Measurements from ENCODE around the gene ARAP3. TPM values are rescaled to one million over a fixed set of nuclear protein-coding genes. Genes with fewer than 3 reads are reported as not detected.

The ARAP3 gene
- total and polyA plus RNA-seq, 9 of the 15 experiments (the other 6 are each of a cell fraction or from before 2014, with no cell fraction given): 0.83 to 25.7 (median 6.4) TPM

GRCh38 chr5:141650851-141651727 lies 30.9 kb downstream of the ARAP3 start, which contains the start of gene FCHSD1 (continued):
- TF ChIP-seq, protein P1, sequence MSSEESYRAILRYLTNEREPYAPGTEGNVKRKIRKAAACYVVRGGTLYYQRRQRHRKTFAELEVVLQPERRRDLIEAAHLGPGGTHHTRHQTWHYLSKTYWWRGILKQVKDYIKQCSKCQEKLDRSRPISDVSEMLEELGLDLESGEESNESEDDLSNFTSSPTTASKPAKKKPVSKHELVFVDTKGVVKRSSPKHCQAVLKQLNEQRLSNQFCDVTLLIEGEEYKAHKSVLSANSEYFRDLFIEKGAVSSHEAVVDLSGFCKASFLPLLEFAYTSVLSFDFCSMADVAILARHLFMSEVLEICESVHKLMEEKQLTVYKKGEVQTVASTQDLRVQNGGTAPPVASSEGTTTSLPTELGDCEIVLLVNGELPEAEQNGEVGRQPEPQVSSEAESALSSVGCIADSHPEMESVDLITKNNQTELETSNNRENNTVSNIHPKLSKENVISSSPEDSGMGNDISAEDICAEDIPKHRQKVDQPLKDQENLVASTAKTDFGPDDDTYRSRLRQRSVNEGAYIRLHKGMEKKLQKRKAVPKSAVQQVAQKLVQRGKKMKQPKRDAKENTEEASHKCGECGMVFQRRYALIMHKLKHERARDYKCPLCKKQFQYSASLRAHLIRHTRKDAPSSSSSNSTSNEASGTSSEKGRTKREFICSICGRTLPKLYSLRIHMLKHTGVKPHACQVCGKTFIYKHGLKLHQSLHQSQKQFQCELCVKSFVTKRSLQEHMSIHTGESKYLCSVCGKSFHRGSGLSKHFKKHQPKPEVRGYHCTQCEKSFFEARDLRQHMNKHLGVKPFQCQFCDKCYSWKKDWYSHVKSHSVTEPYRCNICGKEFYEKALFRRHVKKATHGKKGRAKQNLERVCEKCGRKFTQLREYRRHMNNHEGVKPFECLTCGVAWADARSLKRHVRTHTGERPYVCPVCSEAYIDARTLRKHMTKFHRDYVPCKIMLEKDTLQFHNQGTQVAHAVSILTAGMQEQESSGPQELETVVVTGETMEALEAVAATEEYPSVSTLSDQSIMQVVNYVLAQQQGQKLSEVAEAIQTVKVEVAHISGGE (CRISPR knock-in tag; IDR thresholded peaks at IDR 0.05): 0 out of 6 replicates have a peak, but pooled peaks of 1 of the 3 experiments have one; percentile 57
- TF ChIP-seq CBX3 (IDR thresholded peaks at IDR 0.05; ENCODE audit: borderline replicate concordance in 1 of 2, low read length in 2 of 2) (no peak), PYGO2 (tag; IDR thresholded peaks at IDR 0.05) (no peak), POLR2AphosphoS5 (IDR thresholded peaks at IDR 0.05; ENCODE audit: control insufficient read depth, insufficient read depth, low read depth, low read length) (peak; percentile 58; the same call in 1 of the 2 replicates), POLR2A (conservative IDR thresholded peaks at IDR 0.05) (peak; percentile 75), ZBTB7A (IDR thresholded peaks at IDR 0.05; ENCODE audit: borderline replicate concordance, control insufficient read depth, low read depth, low read length) (peak; percentile 76; the same call in 1 of the 2 replicates), ZNF324 (CRISPR knock-in tag; IDR thresholded peaks at IDR 0.05) (no peak), PTTG1 (tag; IDR thresholded peaks at IDR 0.05; ENCODE audit: low read depth) (no peak), PREB (CRISPR knock-in tag; IDR thresholded peaks at IDR 0.05) (no peak), ZNF57 (CRISPR knock-in tag; IDR thresholded peaks at IDR 0.05) (no peak), ZSCAN32 (CRISPR knock-in tag; IDR thresholded peaks at IDR 0.05) (no peak), TBP (optimal IDR thresholded peaks at IDR 0.05; ENCODE audit: low read depth, low read length) (peak; percentile 61), CREB1 (IDR thresholded peaks at IDR 0.05) (peak; percentile 65), CREB1 (CRISPR knock-in tag; IDR thresholded peaks at IDR 0.05) (0 out of 2 replicates have a peak, but pooled peaks have one; percentile 28), HMG20B (CRISPR knock-in tag; IDR thresholded peaks at IDR 0.05) (no peak), FOXJ2 (tag; IDR thresholded peaks at IDR 0.05) (no peak)
- TF ChIP-seq, protein P2, sequence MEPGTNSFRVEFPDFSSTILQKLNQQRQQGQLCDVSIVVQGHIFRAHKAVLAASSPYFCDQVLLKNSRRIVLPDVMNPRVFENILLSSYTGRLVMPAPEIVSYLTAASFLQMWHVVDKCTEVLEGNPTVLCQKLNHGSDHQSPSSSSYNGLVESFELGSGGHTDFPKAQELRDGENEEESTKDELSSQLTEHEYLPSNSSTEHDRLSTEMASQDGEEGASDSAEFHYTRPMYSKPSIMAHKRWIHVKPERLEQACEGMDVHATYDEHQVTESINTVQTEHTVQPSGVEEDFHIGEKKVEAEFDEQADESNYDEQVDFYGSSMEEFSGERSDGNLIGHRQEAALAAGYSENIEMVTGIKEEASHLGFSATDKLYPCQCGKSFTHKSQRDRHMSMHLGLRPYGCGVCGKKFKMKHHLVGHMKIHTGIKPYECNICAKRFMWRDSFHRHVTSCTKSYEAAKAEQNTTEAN (CRISPR knock-in tag; IDR thresholded peaks at IDR 0.05): no peak
- TF ChIP-seq, protein P3, sequence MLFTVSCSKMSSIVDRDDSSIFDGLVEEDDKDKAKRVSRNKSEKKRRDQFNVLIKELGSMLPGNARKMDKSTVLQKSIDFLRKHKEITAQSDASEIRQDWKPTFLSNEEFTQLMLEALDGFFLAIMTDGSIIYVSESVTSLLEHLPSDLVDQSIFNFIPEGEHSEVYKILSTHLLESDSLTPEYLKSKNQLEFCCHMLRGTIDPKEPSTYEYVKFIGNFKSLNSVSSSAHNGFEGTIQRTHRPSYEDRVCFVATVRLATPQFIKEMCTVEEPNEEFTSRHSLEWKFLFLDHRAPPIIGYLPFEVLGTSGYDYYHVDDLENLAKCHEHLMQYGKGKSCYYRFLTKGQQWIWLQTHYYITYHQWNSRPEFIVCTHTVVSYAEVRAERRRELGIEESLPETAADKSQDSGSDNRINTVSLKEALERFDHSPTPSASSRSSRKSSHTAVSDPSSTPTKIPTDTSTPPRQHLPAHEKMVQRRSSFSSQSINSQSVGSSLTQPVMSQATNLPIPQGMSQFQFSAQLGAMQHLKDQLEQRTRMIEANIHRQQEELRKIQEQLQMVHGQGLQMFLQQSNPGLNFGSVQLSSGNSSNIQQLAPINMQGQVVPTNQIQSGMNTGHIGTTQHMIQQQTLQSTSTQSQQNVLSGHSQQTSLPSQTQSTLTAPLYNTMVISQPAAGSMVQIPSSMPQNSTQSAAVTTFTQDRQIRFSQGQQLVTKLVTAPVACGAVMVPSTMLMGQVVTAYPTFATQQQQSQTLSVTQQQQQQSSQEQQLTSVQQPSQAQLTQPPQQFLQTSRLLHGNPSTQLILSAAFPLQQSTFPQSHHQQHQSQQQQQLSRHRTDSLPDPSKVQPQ (CRISPR knock-in tag; IDR thresholded peaks at IDR 0.05; ENCODE audit: borderline replicate concordance): no peak

Data from K562 (cell line).